IMR-90 (cell line): ENCODE data around the gene PITHD1. TPM values are rescaled to one million over a fixed set of nuclear protein-coding genes. Genes with fewer than 3 reads are reported as not detected.

Experiments
- ATAC-seq: fragments of 200-7000 bp; cut with Tn5 transposase; 2 replicates; pipeline ENCODE4 v1.9.1; 2020; ENCODE audit warnings: low read depth, mild to moderate bottlenecking, moderate library complexity
- BruUV-seq: library from RNA; stranded (reverse); fragments of 400-500 nt; replicated peaks from 2 replicates; lab custom pipeline; 2021; lab: Mats Ljungman, UMichigan
- CTCF ChIA-PET: fragments of 300-600 bp; formaldehyde crosslinking; extraction: SDS; loops from one replicate; lab custom pipeline; 2021; ENCODE audit warnings: antibody characterized with exemption; lab: Yijun Ruan, JAX
- POLR2A ChIA-PET: fragments of 300-600 bp; sonication (Branson Sonifier 250); formaldehyde crosslinking; loops from one replicate; lab custom pipeline; 2022; ENCODE audit warnings: antibody characterized with exemption; ENCODE audit not compliant: unreplicated experiment; lab: Charles Lee
- DNase-seq: peaks from one replicate; pipeline ENCODE4 v3.0.0; 2013
- H2AFZ ChIP-seq: replicated peaks from 2 replicates; pipeline ENCODE3; 2013; ENCODE audit warnings: low read length, mild to moderate bottlenecking; ENCODE audit not compliant: poor library complexity
- H2AK5ac ChIP-seq: 2 replicates; pipeline ENCODE4 v1.6.1; 2013; ENCODE audit warnings: low read depth, low read length, inconsistent platforms
- H2AK9ac ChIP-seq: replicated peaks from 2 replicates; pipeline ENCODE3; 2013; ENCODE audit warnings: mild to moderate bottlenecking, low read depth, low read length, moderate library complexity; ENCODE audit not compliant: poor library complexity
- H2BK120ac ChIP-seq: 2 replicates; pipeline ENCODE4 v1.6.1; 2013; ENCODE audit warnings: low read depth, low read length, inconsistent platforms
- H2BK15ac ChIP-seq: 3 replicates; pipeline ENCODE4 v1.6.1; 2013; ENCODE audit warnings: low read depth, low read length, inconsistent platforms
- H2BK20ac ChIP-seq: 2 replicates; pipeline ENCODE4 v1.6.1; 2013; ENCODE audit warnings: low read depth, mild to moderate bottlenecking, inconsistent platforms, low read length, moderate library complexity
- H2BK5ac ChIP-seq: 2 replicates; pipeline ENCODE4 v1.6.1; 2013; ENCODE audit warnings: mild to moderate bottlenecking, low read depth, low read length, inconsistent platforms; ENCODE audit not compliant: poor library complexity, severe bottlenecking
- H3K14ac ChIP-seq: replicated peaks from 2 replicates; pipeline ENCODE4 v1.6.1; 2013; ENCODE audit warnings: low read depth, low read length, inconsistent platforms
- H3K18ac ChIP-seq: 2 replicates; pipeline ENCODE4 v1.6.1; 2013; ENCODE audit warnings: low read depth, low read length, control low read depth
- H3K23ac ChIP-seq: 2 replicates; pipeline ENCODE4 v1.6.1; 2013; ENCODE audit warnings: low read depth, low read length, inconsistent platforms
- H3K27ac ChIP-seq: 2 replicates; pipeline ENCODE4 v1.5.1; 2013; ENCODE audit warnings: mild to moderate bottlenecking, control low read depth, low read length; ENCODE audit not compliant: insufficient read depth
- H3K27me3 ChIP-seq: 2 replicates; pipeline ENCODE4 v1.6.1; 2013; ENCODE audit warnings: low read length; ENCODE audit not compliant: control insufficient read depth, insufficient read depth
- H3K36me3 ChIP-seq: 2 replicates; pipeline ENCODE4 v1.6.1; 2013; ENCODE audit warnings: low read length, mixed read lengths; ENCODE audit not compliant: control insufficient read depth, insufficient read depth
- H3K4ac ChIP-seq: 2 replicates; pipeline ENCODE4 v1.6.1; 2013; ENCODE audit warnings: low read depth, low read length, inconsistent platforms
- H3K4me1 ChIP-seq: 2 replicates; pipeline ENCODE4 v1.6.1; 2013; ENCODE audit warnings: low read length, mixed read lengths; ENCODE audit not compliant: control insufficient read depth, insufficient read depth
- H3K4me2 ChIP-seq: 2 replicates; pipeline ENCODE4 v1.6.1; 2013; ENCODE audit warnings: low read depth, mild to moderate bottlenecking, control low read depth, low read length, moderate library complexity
- H3K4me3 ChIP-seq: 2 replicates; pipeline ENCODE4 v1.5.1; 2013; ENCODE audit warnings: low read depth, mild to moderate bottlenecking, control low read depth, low read length, moderate library complexity; ENCODE audit not compliant: insufficient read depth
- H3K56ac ChIP-seq: 2 replicates; pipeline ENCODE4 v1.6.1; 2013; ENCODE audit warnings: low read length, inconsistent platforms; ENCODE audit not compliant: insufficient read depth; ENCODE audit errors: extremely low read depth
- H3K79me1 ChIP-seq, 2 experiments: 2 replicates each; pipeline ENCODE4 v1.6.1; 2013; ENCODE audit warnings: low read length in 2 of 2, inconsistent platforms in 1 of 2, low read depth in 1 of 2
- H3K9ac ChIP-seq: 2 replicates; pipeline ENCODE4 v1.6.1; 2013; ENCODE audit warnings: low read depth, low read length, control low read depth
- H3K9me1 ChIP-seq: 2 replicates; pipeline ENCODE4 v1.6.1; 2013; ENCODE audit warnings: low read length, inconsistent platforms; ENCODE audit not compliant: insufficient read depth
- H3K9me3 ChIP-seq: 2 replicates; pipeline ENCODE4 v1.6.1; 2013; ENCODE audit warnings: low read length; ENCODE audit not compliant: control insufficient read depth, insufficient read depth
- H4K20me1 ChIP-seq: 2 replicates; pipeline ENCODE4 v1.6.1; 2013; ENCODE audit warnings: low read length, inconsistent platforms; ENCODE audit not compliant: insufficient read depth
- H4K5ac ChIP-seq: 2 replicates; pipeline ENCODE4 v1.6.1; 2013; ENCODE audit warnings: mild to moderate bottlenecking, low read depth, low read length, control low read depth
- H4K8ac ChIP-seq, 2 experiments: 2 replicates each; pipeline ENCODE4 v1.6.1; 2013; ENCODE audit warnings: low read depth in 2 of 2, low read length in 2 of 2, control low read depth in 1 of 2, inconsistent platforms in 1 of 2
- H4K91ac ChIP-seq: 2 replicates; pipeline ENCODE4 v1.6.1; 2013; ENCODE audit warnings: low read depth, low read length, inconsistent platforms; ENCODE audit not compliant: insufficient read depth
- BHLHE40 ChIP-seq: fragments of 150-350 bp; IDR thresholded peaks from 2 replicates; pipeline ENCODE4 v1.6.1; 2016; ENCODE audit warnings: mild to moderate bottlenecking, low read depth, low read length
- CEBPB ChIP-seq: IDR thresholded peaks from 2 replicates; pipeline ENCODE4 v1.6.1; 2012; ENCODE audit warnings: low read depth, low read length, improper control_type of control experiment
- CHD1 ChIP-seq: IDR thresholded peaks from 2 replicates; pipeline ENCODE4 v1.6.1; 2012; ENCODE audit warnings: low read depth, low read length, improper control_type of control experiment
- MAZ ChIP-seq: IDR thresholded peaks from 2 replicates; pipeline ENCODE4 v1.6.1; 2012; ENCODE audit warnings: low read depth, mild to moderate bottlenecking, low read length, improper control_type of control experiment, moderate library complexity, borderline replicate concordance
- MXI1 ChIP-seq: IDR thresholded peaks from 2 replicates; pipeline ENCODE4 v1.6.1; 2012; ENCODE audit warnings: low read depth, mild to moderate bottlenecking, low read length, moderate library complexity, borderline replicate concordance
- NFE2L2 ChIP-seq: fragments of 150-350 bp; IDR thresholded peaks from 2 replicates; pipeline ENCODE4 v1.6.1; 2016; ENCODE audit warnings: low read depth, mild to moderate bottlenecking, low read length
- POLR2A ChIP-seq: IDR thresholded peaks from 2 replicates; pipeline ENCODE4 v1.6.1; 2012; ENCODE audit warnings: mild to moderate bottlenecking, low read depth, low read length
- RAD21 ChIP-seq: IDR thresholded peaks from 2 replicates; pipeline ENCODE4 v1.6.1; 2012; ENCODE audit warnings: low read length, improper control_type of control experiment
- RCOR1 ChIP-seq: IDR thresholded peaks from 2 replicates; pipeline ENCODE4 v1.6.1; 2012; ENCODE audit warnings: mild to moderate bottlenecking, low read length, improper control_type of control experiment; ENCODE audit not compliant: insufficient replicate concordance
- SMC3 ChIP-seq: fragments of 150-350 bp; IDR thresholded peaks from 2 replicates; pipeline ENCODE4 v1.6.1; 2016; ENCODE audit warnings: low read depth, mild to moderate bottlenecking, antibody characterized with exemption, low read length, moderate library complexity
- WGBS, 2 experiments: methylation state at CpG; one replicate each; pipeline versions ENCODE4 v1.1.5 to v1.1.7; 2013; ENCODE audit warnings: missing lambda C conversion rate in 2 of 2; ENCODE audit not compliant: insufficient read length in 1 of 2; ENCODE audit errors: extremely low coverage in 2 of 2; 5-methylcytosine and 5-hydroxymethylcytosine counted together
- dilution Hi-C: fragments of 300-500 bp; cut with HindIII; formaldehyde crosslinking; loops from one replicate; pipeline ENCODE4 v1.14.3; 2018; ENCODE audit warnings: low sequenced_read_pairs; ENCODE audit not compliant: unreplicated experiment
- in situ Hi-C: fragments of 300-500 bp; cut with MboI; formaldehyde crosslinking; loops from 3 replicates; pipeline ENCODE4 v1.14.3; 2019; ENCODE audit warnings: low sequenced_read_pairs, inconsistent platforms, mixed read lengths
- intact Hi-C: fragments of 100-400 bp; cut with micrococcal nuclease; formaldehyde crosslinking; loops from 2 replicates; pipeline ENCODE4 v1.10.0; 2022
- polyA plus RNA-seq, 3 experiments: library from polyadenylated mRNA; depleted of rRNA; stranded (reverse); fragments of >200 nt; gene quantifications; 2 replicates each; pipeline ENCODE4 v1.2.3, GENCODE V29; 2012; ENCODE audit warnings: low replicate concordance in 1 of 3
- total RNA-seq: library from RNA; depleted of rRNA; stranded (reverse); fragments of >200 nt; gene quantifications from 2 replicates; pipeline ENCODE4 v1.2.3, GENCODE V29; 2012
- TF ChIP-seq, protein P1 (sequence below): fragments of 150-350 bp; IDR thresholded peaks from 2 replicates; pipeline ENCODE4 v1.6.1; 2017; ENCODE audit warnings: mild to moderate bottlenecking, antibody characterized with exemption, low read length, low read depth
- TF ChIP-seq, protein P2 (sequence below): fragments of 150-350 bp; IDR thresholded peaks from 2 replicates; pipeline ENCODE4 v1.6.1; 2016; ENCODE audit warnings: low read depth, mild to moderate bottlenecking, low read length, moderate library complexity, borderline replicate concordance

The PITHD1 gene
- total and polyA plus RNA-seq, 2 of the 4 experiments (the other 2 are of a cell fraction), result 23.8 to 32.0 TPM

DNA sequence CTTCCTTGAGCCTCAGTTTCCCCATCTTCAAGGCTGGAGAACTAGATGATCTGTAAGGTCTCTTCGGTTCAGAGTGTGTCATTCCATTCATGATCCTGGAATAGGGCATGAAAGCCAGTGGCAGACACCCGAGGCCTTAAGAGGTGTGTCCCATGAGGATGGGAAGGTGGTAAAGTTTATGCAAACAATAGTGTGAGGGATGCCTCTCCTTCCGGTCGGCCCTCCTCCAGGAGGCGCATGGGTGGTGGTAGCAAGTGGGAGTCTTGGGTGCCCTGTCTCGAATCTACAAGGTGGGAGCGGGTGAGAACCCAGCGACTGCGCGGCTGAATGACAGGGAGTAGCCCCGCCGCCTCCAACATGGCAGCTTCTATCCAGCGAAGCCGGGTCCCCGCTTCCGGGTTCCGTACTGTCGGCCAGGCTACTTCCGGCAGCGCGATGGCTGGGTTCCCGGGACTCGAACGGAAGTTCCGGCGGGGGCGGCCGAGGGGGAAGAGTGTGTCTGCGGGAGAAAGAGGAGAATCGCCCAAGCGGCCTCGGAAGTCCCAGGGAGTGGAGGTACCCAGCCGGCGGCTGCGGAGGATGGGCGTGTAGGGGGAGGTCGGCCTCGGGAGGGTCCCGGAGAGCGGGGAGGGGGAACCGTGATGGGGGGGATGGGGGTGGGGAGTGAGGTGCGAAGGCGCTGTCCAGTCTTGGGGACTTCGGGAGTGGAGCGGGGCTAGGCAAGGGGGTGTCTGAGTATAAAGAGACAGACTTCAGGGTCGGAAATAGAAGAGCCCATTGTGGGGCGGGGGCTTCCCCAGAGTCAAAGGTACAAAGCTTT is 12.7 kb downstream of the PITHD1 start, which contains the start of gene LYPLA2:
LYPLA2 (plus strand) TSS at position 450 of the 820 bp plus-strand sequence. CDS start 1,538 bp downstream, outside the sequence.
- intact Hi-C loops (no loop called here), dilution Hi-C loops (no loop called here), in situ Hi-C loops (no loop called here)
- Histone ChIP-seq H2AK5ac (peak within 1 kb of the TSS; percentile 90), H4K8ac (peak within 1 kb of the TSS; percentile 95 to 99), H3K9me1 (peaks cover 9% of the 10 kb centered on the region), H3K56ac (peak within 1 kb of the TSS; percentile 71; the same call in 1 of the 2 replicates), H2AFZ (peak within 1 kb of the TSS; percentile 92), H4K5ac (peak within 1 kb of the TSS; percentile 98), H3K79me1 (peaks cover 13 to 46% of the 10 kb centered on the region in 2 experiments; a peak in 3 of 4 replicates), H4K91ac (peak within 1 kb of the TSS; percentile 96), H3K27me3 (no peaks in the 10 kb centered on the region), H2BK20ac (peak within 1 kb of the TSS; percentile 74), H2BK5ac (peak within 1 kb of the TSS; percentile 86), H3K23ac (peak within 1 kb of the TSS; percentile 76), H2BK15ac (peak within 1 kb of the TSS; percentile 93; the same call in 1 of the 3 replicates), H3K4me2 (peak within 1 kb of the TSS; percentile 99), H3K14ac (peak within 1 kb of the TSS; percentile 94), H4K20me1 (peaks cover 13% of the 10 kb centered on the region; the same call in 1 of the 2 replicates), H3K4me1 (peaks cover 14% of the 10 kb centered on the region), H3K4ac (peak within 1 kb of the TSS; percentile 98), H3K36me3 (peaks cover 25% of the 10 kb centered on the region), H2AK9ac (peak within 1 kb of the TSS; percentile 100), H3K4me3 (peak within 1 kb of the TSS; percentile 95), H3K27ac (peak within 1 kb of the TSS; percentile 84), H3K9me3 (no peaks in the 10 kb centered on the region), H2BK120ac (peak within 1 kb of the TSS; percentile 81), H3K9ac (peak within 1 kb of the TSS; percentile 80), H3K18ac (peak within 1 kb of the TSS; percentile 85)
- WGBS, 2 experiments, result 1% methylated on average over 22 of the region's 47 CpGs; no CpG with 5 or more reads in 1 of the 2 experiments
- ChIA-PET CTCF (interaction anchor here (1.0 kb wide), 2 partner anchors 10 to 19 kb away, joined by 3 to 6 read pairs; no protein-coding TSS in a partner anchor), POLR2A (no interaction called here)
- ATAC-seq, result peak; percentile 83
- DNase-seq, result peak; percentile 86
- TF ChIP-seq RAD21, result no peak
- TF ChIP-seq MAZ, result peak; percentile 77; the same call in 1 of the 2 replicates
- TF ChIP-seq RCOR1, result no peak
- TF ChIP-seq, protein P1, sequence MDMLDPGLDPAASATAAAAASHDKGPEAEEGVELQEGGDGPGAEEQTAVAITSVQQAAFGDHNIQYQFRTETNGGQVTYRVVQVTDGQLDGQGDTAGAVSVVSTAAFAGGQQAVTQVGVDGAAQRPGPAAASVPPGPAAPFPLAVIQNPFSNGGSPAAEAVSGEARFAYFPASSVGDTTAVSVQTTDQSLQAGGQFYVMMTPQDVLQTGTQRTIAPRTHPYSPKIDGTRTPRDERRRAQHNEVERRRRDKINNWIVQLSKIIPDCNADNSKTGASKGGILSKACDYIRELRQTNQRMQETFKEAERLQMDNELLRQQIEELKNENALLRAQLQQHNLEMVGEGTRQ, result no peak
- TF ChIP-seq, protein P2, sequence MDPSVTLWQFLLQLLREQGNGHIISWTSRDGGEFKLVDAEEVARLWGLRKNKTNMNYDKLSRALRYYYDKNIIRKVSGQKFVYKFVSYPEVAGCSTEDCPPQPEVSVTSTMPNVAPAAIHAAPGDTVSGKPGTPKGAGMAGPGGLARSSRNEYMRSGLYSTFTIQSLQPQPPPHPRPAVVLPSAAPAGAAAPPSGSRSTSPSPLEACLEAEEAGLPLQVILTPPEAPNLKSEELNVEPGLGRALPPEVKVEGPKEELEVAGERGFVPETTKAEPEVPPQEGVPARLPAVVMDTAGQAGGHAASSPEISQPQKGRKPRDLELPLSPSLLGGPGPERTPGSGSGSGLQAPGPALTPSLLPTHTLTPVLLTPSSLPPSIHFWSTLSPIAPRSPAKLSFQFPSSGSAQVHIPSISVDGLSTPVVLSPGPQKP, result no peak
- peak; percentile 83 for TF ChIP-seq POLR2A
- TF ChIP-seq MXI1, result peak; percentile 42; the same call in 1 of the 2 replicates
- no peak for TF ChIP-seq NFE2L2
- no peak for TF ChIP-seq CHD1
- TF ChIP-seq BHLHE40, result no peak
- TF ChIP-seq SMC3, result no peak
- TF ChIP-seq CEBPB, result no peak
- BruUV-seq, result no TSS peak
